ENCODE data around the gene RXRB.
"Not testable (repeated sequence)": the region's sequence is repeated elsewhere in the genome, so short reads cannot be mapped to it uniquely, and the experiment has no call there.

RXRB gene

DNA sequence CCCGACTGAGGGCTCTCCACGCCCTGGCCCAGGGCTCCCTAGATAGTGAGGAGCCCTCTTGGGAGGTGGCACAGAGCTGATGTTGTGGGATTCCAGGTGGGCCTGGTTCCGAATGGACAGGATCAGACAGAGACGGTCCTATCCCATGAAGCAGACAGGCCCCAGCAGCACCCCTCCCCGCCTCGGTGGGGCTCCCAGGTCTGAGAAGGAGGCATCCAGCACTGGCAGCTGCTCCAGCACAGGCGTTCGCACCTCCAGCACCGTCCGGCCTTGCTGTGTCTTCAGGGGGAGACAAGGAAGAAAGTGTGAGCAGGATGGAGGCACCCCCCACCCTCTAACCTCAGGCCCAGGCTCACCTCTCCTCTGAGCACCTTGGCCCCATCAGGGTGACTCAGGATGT is 36.9 kb downstream of the RXRB start:
- no peak for DNase-seq (ENCODE audit: low read depth in 2 of 2)

DNA sequence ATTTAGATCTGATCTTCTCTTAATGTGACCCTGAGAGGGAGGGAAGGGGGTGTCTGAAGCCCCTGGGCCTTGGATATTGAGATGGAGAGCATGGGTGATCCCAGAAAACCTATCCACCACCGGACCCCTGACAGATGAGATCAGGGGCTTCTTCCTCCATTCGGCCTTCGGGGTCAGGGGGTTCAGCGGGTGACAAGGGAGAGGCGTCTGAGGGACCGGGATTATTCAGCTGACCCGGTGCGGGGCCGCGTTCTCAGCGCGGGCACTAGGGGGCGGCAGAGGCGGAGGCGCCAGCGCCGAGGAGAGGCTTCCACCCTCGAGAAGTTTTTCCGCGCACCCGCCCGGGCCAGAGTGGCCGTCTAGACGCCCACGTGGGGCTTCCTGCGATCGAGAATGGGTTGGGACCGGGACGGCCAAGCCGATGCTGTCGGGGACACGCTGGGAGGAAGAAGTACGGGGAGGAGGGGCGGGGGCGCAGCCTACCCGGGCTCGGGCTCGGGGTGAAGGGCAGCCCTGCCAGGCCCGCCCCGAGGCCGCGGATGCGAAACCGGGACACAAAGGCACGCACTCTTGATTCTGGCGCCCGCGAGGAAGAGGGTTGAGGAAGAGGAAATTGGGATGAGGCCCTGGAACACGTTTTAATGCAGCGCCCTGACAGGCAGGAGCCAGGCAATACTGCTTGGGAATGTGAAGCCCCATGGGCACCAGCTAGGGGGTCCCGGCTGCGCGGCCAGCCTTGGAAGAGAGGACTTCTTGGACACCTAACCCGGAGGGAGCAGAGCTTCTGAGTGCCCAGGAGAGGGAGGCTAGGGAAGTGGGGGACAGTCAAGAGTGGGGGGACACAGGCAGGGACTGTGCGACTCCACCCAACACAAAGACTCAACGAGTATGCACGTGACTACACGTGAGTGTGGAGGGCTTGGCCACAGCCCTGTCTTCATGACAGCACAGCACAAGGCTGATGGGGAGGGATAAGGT is 38.8 kb downstream of the RXRB start:
- peak; percentile 62 to 80 for DNase-seq (ENCODE audit: low read depth in 2 of 2)

DNA sequence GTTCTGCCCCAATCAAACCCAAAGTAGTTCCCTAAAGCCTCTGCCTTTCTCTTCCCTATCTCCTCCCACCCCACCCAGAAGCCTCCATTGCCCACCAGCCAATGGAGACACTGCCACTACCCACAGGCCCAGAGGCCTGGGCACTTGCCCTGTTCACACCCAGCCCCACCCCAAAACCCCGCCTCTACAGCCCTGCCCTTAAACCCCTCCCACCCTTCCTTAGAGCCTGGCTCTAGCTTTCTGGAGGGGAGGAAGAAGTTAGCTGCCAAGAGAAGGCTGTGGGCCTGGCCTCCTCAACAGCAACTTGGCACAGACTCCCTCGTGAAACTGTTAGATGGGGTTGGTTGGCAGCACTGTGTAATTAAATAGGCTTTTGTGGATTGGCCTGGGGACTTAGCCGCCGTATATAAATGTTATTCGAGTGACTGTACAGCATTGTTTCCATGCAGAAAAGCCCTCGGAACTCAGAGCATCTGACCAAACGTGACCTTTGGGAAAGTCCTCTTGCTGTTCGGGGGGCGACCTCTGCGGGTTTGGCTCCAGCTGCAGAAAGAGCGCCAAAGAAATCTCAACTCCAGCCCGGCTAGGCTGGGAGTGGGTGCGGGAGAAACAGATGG is 39.6 kb downstream of the RXRB start:
- no peak for DNase-seq (ENCODE audit: low read depth in 2 of 2)

DNA sequence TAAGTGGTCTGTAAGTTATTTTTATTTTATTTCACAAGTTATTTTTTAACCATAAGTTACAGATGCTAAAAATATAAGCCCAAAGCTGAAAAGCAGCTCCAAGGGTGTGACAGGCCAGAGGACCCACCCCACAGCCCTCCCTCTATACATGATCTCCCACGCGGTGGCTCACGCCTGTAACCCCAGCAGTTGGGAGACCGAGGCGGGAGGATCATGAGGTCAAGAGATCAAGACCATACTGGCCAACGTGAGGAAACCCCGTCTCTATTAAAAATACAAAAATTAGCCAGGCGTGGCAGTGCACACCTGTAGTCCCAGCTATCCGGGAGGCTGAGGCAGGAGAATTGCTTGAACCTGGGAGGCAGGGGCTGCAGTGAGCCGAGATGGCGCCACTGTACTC is 40.4 kb downstream of the RXRB start:
- no peak for DNase-seq (ENCODE audit: low read depth in 2 of 2)

DNA sequence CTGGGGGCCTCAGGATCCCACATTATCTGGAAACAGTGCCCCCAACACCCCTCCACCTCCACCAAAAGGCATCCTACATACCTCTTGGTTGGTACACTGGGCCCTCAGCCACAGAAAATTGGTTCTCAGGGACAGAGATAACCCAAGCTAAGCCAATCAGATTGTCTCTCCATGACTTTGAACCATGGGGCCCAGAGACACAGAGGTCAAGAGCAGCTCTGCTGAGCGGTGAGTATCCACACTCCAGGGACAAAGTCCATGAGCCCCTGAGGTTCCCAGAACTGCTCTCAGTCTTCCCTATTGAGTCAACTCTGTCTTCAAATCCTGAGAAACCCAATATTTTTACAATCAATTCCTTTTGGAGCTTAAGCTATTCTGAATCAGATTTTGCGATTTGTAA is 43.5 kb downstream of the RXRB start:
- no peak for DNase-seq (ENCODE audit: low read depth in 2 of 2)

DNA sequence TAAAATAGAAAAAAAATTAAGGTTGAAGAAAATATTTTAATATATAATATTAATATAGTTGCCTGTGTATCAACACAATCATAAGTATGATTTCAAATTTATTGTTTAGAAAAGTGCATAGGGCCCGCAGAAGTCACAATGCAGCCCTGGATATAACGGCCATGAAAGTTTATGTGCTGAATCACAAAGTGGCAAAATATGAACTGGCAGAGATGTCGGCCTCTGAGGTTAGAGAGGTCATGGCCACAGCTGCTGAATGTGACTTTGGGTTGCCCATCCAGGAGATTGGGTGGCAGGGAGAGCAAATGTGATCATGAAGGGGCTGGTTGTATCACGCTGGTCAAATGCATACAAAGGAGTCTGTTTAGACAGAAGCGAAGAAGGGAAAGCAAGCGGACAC is 43.9 kb downstream of the RXRB start:
- DNase-seq (ENCODE audit: low read depth in 2 of 2) = no peak

DNA sequence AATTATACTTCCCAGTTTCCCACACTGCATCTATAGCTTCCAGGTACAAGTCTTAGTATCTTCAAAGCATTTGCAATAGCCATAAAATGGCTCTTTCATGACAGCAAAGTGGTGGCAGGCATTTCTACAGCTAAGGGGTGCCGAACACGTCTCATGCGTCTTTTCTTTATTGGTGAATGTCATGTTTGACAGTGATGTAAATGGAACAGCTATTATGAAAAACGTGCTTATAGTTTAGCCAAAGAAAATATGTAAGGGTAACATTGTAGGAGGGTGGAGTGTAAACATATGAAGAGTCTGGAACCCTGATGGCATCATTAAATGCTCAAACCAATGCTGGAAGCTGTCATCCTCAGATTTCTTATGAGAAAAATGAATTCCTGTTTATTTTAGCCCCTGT is 46.1 kb downstream of the RXRB start:
- no peak for DNase-seq (ENCODE audit: low read depth in 2 of 2)

DNA sequence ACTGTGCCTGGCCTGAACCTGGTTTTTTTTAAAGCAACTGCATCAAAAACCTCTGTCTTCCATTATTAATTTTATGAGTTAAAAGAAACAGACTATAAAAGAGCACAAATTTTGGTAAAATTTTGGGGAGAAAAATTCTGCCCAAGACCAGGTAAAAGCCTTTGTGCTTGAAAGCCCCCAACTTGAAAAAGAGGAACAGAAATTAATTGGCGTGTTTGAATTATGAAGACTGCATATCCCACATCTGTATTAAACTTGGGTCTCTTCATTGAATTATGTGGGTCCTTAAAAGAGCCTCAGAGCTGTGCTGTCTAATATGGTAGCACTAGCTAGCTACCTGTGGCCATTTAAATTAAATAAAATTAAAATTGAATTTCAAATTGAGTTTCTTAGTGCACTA is 49.4 kb downstream of the RXRB start:
- no peak for DNase-seq (ENCODE audit: low read depth in 2 of 2)

DNA sequence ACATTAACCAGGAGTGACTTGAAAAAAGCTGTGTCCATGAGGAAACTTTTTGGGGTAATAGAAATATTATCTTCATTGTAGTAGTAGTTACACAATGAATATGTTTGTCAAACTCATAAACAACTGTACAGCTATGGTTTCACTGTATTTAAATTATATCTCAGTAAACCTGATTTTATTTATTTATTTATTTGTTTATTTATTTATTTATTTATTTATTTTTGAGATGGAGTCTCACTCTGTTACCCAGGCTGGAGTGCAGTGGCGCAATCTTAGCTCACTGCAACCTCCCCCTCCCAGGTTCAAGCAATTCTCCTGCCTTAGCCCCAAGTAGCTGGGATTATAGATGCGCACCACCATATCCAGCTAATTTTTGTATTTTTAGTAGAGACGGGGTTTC is 49.9 kb downstream of the RXRB start:
- DNase-seq (ENCODE audit: low read depth in 2 of 2) = not testable (repeated sequence)

DNA sequence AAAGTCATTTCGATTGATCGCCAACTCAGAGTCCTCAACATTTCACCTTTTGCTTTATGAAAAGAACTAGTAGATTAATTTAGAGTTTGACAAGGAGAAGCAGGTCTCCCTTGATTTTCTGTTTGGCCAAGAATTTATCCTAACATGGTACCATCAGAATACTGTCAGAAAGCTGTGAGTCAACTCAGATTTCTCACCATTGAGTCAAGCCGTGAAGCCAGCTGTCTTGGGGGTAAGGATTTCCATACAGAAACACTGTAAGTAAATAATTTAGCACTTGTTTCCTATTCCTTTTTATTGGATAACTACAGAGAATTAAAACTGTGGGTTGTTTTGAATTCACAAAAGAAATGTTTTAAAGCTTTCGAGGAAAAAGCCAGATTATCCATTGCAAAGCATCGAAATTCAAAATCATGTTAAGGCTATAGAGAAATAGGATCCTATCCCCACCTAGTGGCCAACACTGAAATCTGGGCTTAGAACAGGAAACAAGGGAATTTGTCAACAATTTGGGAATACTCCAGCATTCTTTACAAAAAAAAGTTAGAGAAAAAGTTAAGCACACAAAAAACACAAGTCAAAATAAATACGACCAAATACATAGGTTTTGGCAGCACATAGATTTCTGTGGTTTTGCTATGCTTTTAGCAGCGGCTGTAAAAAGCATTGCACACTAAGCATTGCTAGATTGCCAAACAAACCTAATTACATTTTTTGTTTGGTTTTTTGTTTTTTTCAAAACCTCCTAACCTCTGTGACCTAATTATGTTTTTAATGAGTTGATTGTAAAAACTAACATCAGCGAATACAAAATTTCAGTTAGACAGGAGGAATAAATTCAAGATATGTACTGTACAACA is 52.4 kb downstream of the RXRB start:
- no peak for DNase-seq (ENCODE audit: low read depth in 2 of 2)

DNA sequence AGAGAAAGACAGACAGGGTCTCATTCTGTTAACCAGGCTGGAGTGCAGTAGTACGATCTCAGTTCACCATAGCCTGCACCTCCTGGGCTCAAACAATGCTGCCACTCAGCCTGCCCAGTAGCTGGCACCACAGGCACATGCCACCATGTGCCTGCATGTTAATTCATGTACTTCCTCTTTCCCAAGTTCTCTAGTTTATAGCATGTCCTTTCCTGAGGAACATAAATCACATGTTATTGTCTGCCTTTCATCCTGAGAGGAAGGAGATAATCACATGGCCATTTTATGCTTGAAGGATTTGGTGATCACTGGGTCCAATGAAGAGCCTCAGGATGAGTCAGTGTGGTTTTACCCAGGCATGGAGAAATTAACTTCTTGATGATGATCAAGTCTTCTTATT is 56.1 kb downstream of the RXRB start:
- DNase-seq (ENCODE audit: low read depth in 2 of 2) = no peak

Measured in stimulated activated CD4-positive, alpha-beta T cell treated with anti-CD3 and anti-CD28 coated beads, Interleukin-15, amount 100 ng/mL, for 48 hours (primary cell).